Endodermal cell (in vitro differentiated cells): ENCODE data around the gene APMAP. TPM values are rescaled to one million over a fixed set of nuclear protein-coding genes. Genes with fewer than 3 reads are reported as not detected.
A peak's percentile ranks its signal among the peaks of the same experiment; 100 is the strongest.

Source experiments
- DNase-seq: peaks from one replicate; pipeline ENCODE4 v3.0.0-alpha.2; 2017
- H3K27ac ChIP-seq: 2 replicates; pipeline ENCODE4 v1.5.1; 2013; ENCODE audit warnings: mild to moderate bottlenecking, low read depth, low read length, moderate library complexity
- H3K27me3 ChIP-seq: 2 replicates; pipeline ENCODE4 v1.6.1; 2013; ENCODE audit warnings: mild to moderate bottlenecking, low read length, moderate library complexity; ENCODE audit not compliant: insufficient read depth, control insufficient read depth, poor library complexity, severe bottlenecking
- H3K36me3 ChIP-seq: 2 replicates; pipeline ENCODE4 v1.7.0; 2013; ENCODE audit warnings: mild to moderate bottlenecking, low read length, moderate library complexity; ENCODE audit not compliant: control insufficient read depth, insufficient read depth
- H3K4me1 ChIP-seq: one replicate; pipeline ENCODE4 v1.7.0; 2013; ENCODE audit warnings: low read length; ENCODE audit not compliant: control insufficient read depth, insufficient read depth
- H3K4me3 ChIP-seq: 2 replicates; pipeline ENCODE4 v1.5.1; 2013; ENCODE audit warnings: mild to moderate bottlenecking, low read length, moderate library complexity
- H3K9ac ChIP-seq: 2 replicates; pipeline ENCODE4 v1.6.1; 2013; ENCODE audit warnings: mild to moderate bottlenecking, low read length, moderate library complexity; ENCODE audit not compliant: poor library complexity, severe bottlenecking; ENCODE audit errors: extremely low read depth
- H3K9me3 ChIP-seq: 2 replicates; pipeline ENCODE4 v1.6.1; 2013; ENCODE audit warnings: mild to moderate bottlenecking, low read length, moderate library complexity; ENCODE audit not compliant: control insufficient read depth
- H3K27ac Mint-ChIP-seq: 2 replicates; pipeline ENCODE4 v1.8.0; 2020; ENCODE audit warnings: mixed read lengths
- H3K27me3 Mint-ChIP-seq: 2 replicates; pipeline ENCODE4 v1.8.0; 2021; ENCODE audit warnings: mild to moderate bottlenecking, mixed read lengths; ENCODE audit not compliant: insufficient read depth
- H3K36me3 Mint-ChIP-seq: 2 replicates; pipeline ENCODE4 v1.8.0; 2020; ENCODE audit warnings: low read depth, mixed read lengths
- H3K4me1 Mint-ChIP-seq: 2 replicates; pipeline ENCODE4 v1.8.0; 2020; ENCODE audit warnings: mixed read lengths
- H3K4me3 Mint-ChIP-seq: 2 replicates; pipeline ENCODE4 v1.8.0; 2020; ENCODE audit warnings: mild to moderate bottlenecking, moderate library complexity, mixed read lengths
- H3K9me3 Mint-ChIP-seq: 2 replicates; pipeline ENCODE4 v1.8.0; 2020; ENCODE audit warnings: mild to moderate bottlenecking, mixed read lengths
- CTCF ChIP-seq: fragments of 200-600 bp; sonication (generic); conservative IDR thresholded peaks from 2 replicates; pipeline ENCODE4 v1.5.0; 2021; ENCODE audit warnings: antibody characterized with exemption, mild to moderate bottlenecking
- WGBS, 2 experiments: methylation state at CpG; one replicate each; pipeline versions ENCODE4 v1.1.5 to v1.1.7; 2013; ENCODE audit warnings: missing lambda C conversion rate in 2 of 2, mixed read lengths in 1 of 2; ENCODE audit not compliant: insufficient coverage in 1 of 2, insufficient read length in 1 of 2; 5-methylcytosine and 5-hydroxymethylcytosine counted together
- total RNA-seq, 2 donors: library from RNA; stranded (reverse); fragmentation: NEBNext Ultra II Directional in 1 of 2; extraction: Animal tissue kit (Norgen Biotek cat#: 25700) in 1 of 2; gene quantifications; 2 replicates in 1 of 2; 3 replicates in 1 of 2; pipeline ENCODE4 v1.2.1, GENCODE V29; 2021

APMAP gene
- total RNA-seq, 2 donors from 2014 or later: 60.2 to 65.6 TPM

GRCh38 chr20:25014816-25015215 is 22.3 kb upstream of the APMAP start:
- peak; percentile 41 for DNase-seq
- no peak overlapping the region for H3K9ac ChIP-seq
- WGBS, 2 experiments: 90 to 96% methylated on average over 8 to 11 of the region's 11 CpGs
- no peak for TF ChIP-seq CTCF
- no peak overlapping the region for H3K27ac ChIP-seq
- no peaks in the 10 kb centered on the region for H3K36me3 Mint-ChIP-seq
- H3K4me1 ChIP-seq: no peaks in the 10 kb centered on the region
- no peaks in the 10 kb centered on the region for H3K36me3 ChIP-seq
- H3K4me3 Mint-ChIP-seq: no peak overlapping the region
- no peak overlapping the region for H3K27ac Mint-ChIP-seq
- no peak overlapping the region for H3K4me3 ChIP-seq
- H3K4me1 Mint-ChIP-seq: peaks cover 20% of the 10 kb centered on the region
- no peaks in the 10 kb centered on the region for H3K9me3 Mint-ChIP-seq
- no peaks in the 10 kb centered on the region for H3K27me3 Mint-ChIP-seq
- no peaks in the 10 kb centered on the region for H3K27me3 ChIP-seq
- H3K9me3 ChIP-seq: no peaks in the 10 kb centered on the region

- H3K36me3 ChIP-seq: no peaks in the 10 kb centered on the region
- 91 to 92% methylated on average over 14 to 25 of the region's 25 CpGs for WGBS, 2 experiments
- H3K4me1 ChIP-seq: no peaks in the 10 kb centered on the region
- no peak overlapping the region for H3K9ac ChIP-seq
- no peaks in the 10 kb centered on the region for H3K9me3 Mint-ChIP-seq
- H3K4me3 ChIP-seq: no peak overlapping the region
- no peak overlapping the region for H3K27ac ChIP-seq
- H3K9me3 ChIP-seq: no peaks in the 10 kb centered on the region
- no peak for TF ChIP-seq CTCF
- H3K4me1 Mint-ChIP-seq: peaks cover 20% of the 10 kb centered on the region
- no peak overlapping the region for H3K4me3 Mint-ChIP-seq
- H3K27ac Mint-ChIP-seq: no peak overlapping the region
- DNase-seq: peak; percentile 28
- H3K36me3 Mint-ChIP-seq: no peaks in the 10 kb centered on the region
- no peaks in the 10 kb centered on the region for H3K27me3 ChIP-seq
- peaks cover 3% of the 10 kb centered on the region for H3K27me3 Mint-ChIP-seq
These were observed 21.2 kb upstream of the APMAP start for GRCh38 chr20:25013478-25014380.

GRCh38 chr20:25012616-25013189 is 20.2 kb upstream of the APMAP start:
- H3K9me3 Mint-ChIP-seq: no peaks in the 10 kb centered on the region
- H3K4me3 Mint-ChIP-seq: no peak overlapping the region
- H3K4me1 ChIP-seq: no peaks in the 10 kb centered on the region
- no peak overlapping the region for H3K9ac ChIP-seq
- peak; percentile 29 for DNase-seq
- H3K27me3 ChIP-seq: no peaks in the 10 kb centered on the region
- WGBS, 2 experiments: 95 to 96% methylated on average over 15 to 21 of the region's 21 CpGs
- no peak overlapping the region for H3K27ac Mint-ChIP-seq
- H3K36me3 ChIP-seq: no peaks in the 10 kb centered on the region
- TF ChIP-seq CTCF: no peak
- no peak overlapping the region for H3K4me3 ChIP-seq
- H3K27ac ChIP-seq: no peak overlapping the region
- no peaks in the 10 kb centered on the region for H3K36me3 Mint-ChIP-seq
- no peaks in the 10 kb centered on the region for H3K9me3 ChIP-seq
- peaks cover 5% of the 10 kb centered on the region for H3K27me3 Mint-ChIP-seq
- H3K4me1 Mint-ChIP-seq: peaks cover 15% of the 10 kb centered on the region
